ENCODE measurements around the gene RPS21.

- no peak for TF ChIP-seq EZH2 (IDR thresholded peaks at IDR 0.05; ENCODE audit: insufficient read depth, poor library complexity, severe bottlenecking)
- TF ChIP-seq EZH2phosphoT487 (IDR thresholded peaks at IDR 0.05; ENCODE audit: insufficient read depth, low read depth): no peak
Measured at GRCh38 chr20:62422636-62423325, 35.9 kb downstream of the RPS21 start.

All from GM23248 (cell line).